Liver (tissue), 9 donors: Measurements from ENCODE around the gene CRB1. TPM values are rescaled to one million over a fixed set of nuclear protein-coding genes. Genes with fewer than 3 reads are reported as not detected.

Experiments
- DNase-seq: peaks from one replicate; pipeline ENCODE4 v3.0.0-alpha.2; 2017; ENCODE audit warnings: low spot score
- H3K27ac ChIP-seq, 2 donors: one replicate each; pipeline ENCODE4 v1.7.0; 2013; ENCODE audit warnings: inconsistent platforms in 2 of 2, low read length in 2 of 2, control low read depth in 1 of 2, low read depth in 1 of 2, mild to moderate bottlenecking in 1 of 2
- H3K27me3 ChIP-seq, 4 donors: one replicate each; pipeline versions ENCODE4 v1.6.1 to v1.7.0; 2013; ENCODE audit warnings: low read length in 3 of 4, inconsistent platforms in 1 of 4, mild to moderate bottlenecking in 1 of 4, moderate library complexity in 1 of 4; ENCODE audit not compliant: control insufficient read depth in 4 of 4, insufficient read depth in 4 of 4
- H3K36me3 ChIP-seq, 4 donors: one replicate each; pipeline versions ENCODE4 v1.6.1 to v1.7.0; 2013; ENCODE audit warnings: low read length in 3 of 4, mild to moderate bottlenecking in 3 of 4, low read depth in 1 of 4, moderate library complexity in 1 of 4; ENCODE audit not compliant: control insufficient read depth in 4 of 4, insufficient read depth in 3 of 4
- H3K4me1 ChIP-seq, 4 donors: one replicate each; pipeline versions ENCODE4 v1.6.1 to v1.7.0; 2013; ENCODE audit warnings: low read length in 3 of 4, mild to moderate bottlenecking in 3 of 4, moderate library complexity in 1 of 4; ENCODE audit not compliant: control insufficient read depth in 4 of 4, insufficient read depth in 4 of 4
- H3K4me3 ChIP-seq, 3 donors: one replicate each; pipeline versions ENCODE4 v1.6.1 to v1.7.0; 2013; ENCODE audit warnings: low read length in 3 of 3, control low read depth in 1 of 3, low read depth in 1 of 3, mild to moderate bottlenecking in 1 of 3
- H3K9ac ChIP-seq, 2 donors: one replicate each; pipeline ENCODE4 v1.7.0; 2013; ENCODE audit warnings: low read length in 2 of 2, mild to moderate bottlenecking in 2 of 2, moderate library complexity in 2 of 2, control low read depth in 1 of 2, low read depth in 1 of 2
- H3K9me3 ChIP-seq, 4 donors: one replicate each; pipeline versions ENCODE4 v1.6.1 to v1.7.0; 2013; ENCODE audit warnings: low read length in 3 of 4; ENCODE audit not compliant: control insufficient read depth in 4 of 4
- EGR1 ChIP-seq, 2 donors: IDR thresholded peaks; 2 replicates each; pipeline ENCODE4 v1.6.1; 2016 to 2018; ENCODE audit warnings: antibody characterized with exemption in 2 of 2, low read depth in 2 of 2
- FOXA1 ChIP-seq: IDR thresholded peaks from 2 replicates; pipeline ENCODE4 v1.6.1; 2016; ENCODE audit warnings: antibody characterized with exemption
- FOXA2 ChIP-seq: IDR thresholded peaks from 2 replicates; pipeline ENCODE4 v1.6.1; 2016; ENCODE audit warnings: antibody characterized with exemption
- GABPA ChIP-seq, 2 donors: IDR thresholded peaks in 1 of 2; conservative IDR thresholded peaks in 1 of 2; 2 replicates each; pipeline ENCODE4 v1.6.1; 2016; ENCODE audit warnings: antibody characterized with exemption in 2 of 2, mild to moderate bottlenecking in 1 of 2, moderate library complexity in 1 of 2
- HNF4A ChIP-seq, 2 donors: conservative IDR thresholded peaks; 2 replicates each; pipeline ENCODE4 v1.6.1; 2016; ENCODE audit warnings: antibody characterized with exemption in 2 of 2, mild to moderate bottlenecking in 2 of 2
- HNF4G ChIP-seq: IDR thresholded peaks from 2 replicates; pipeline ENCODE4 v1.6.1; 2016; ENCODE audit warnings: antibody characterized with exemption
- JUND ChIP-seq, 2 donors: IDR thresholded peaks; 2 replicates each; pipeline ENCODE4 v1.6.1; 2016; ENCODE audit warnings: antibody characterized with exemption in 2 of 2
- NR2F2 ChIP-seq: IDR thresholded peaks from 2 replicates; pipeline ENCODE4 v1.6.1; 2016; ENCODE audit warnings: antibody characterized with exemption
- RAD21 ChIP-seq, 2 donors: IDR thresholded peaks; 2 replicates each; pipeline ENCODE4 v1.6.1; 2016; ENCODE audit warnings: antibody characterized with exemption in 2 of 2, mild to moderate bottlenecking in 2 of 2
- RXRA ChIP-seq, 2 donors: IDR thresholded peaks; 2 replicates each; pipeline ENCODE4 v1.6.1; 2017 to 2018; ENCODE audit warnings: antibody characterized with exemption in 2 of 2, mild to moderate bottlenecking in 1 of 2
- SP1 ChIP-seq: IDR thresholded peaks from 2 replicates; pipeline ENCODE4 v1.6.1; 2018; ENCODE audit warnings: antibody characterized with exemption, mild to moderate bottlenecking
- TAF1 ChIP-seq: conservative IDR thresholded peaks from 2 replicates; pipeline ENCODE4 v1.6.1; 2016; ENCODE audit warnings: antibody characterized with exemption, mild to moderate bottlenecking
- YY1 ChIP-seq: IDR thresholded peaks from 2 replicates; pipeline ENCODE4 v1.6.1; 2016; ENCODE audit warnings: antibody characterized with exemption, mild to moderate bottlenecking
- WGBS: extraction: QIAGEN DNeasy Blood & Tissue Kit; methylation state at CpG from one replicate; pipeline ENCODE4 v1.1.7; 2013; 5-methylcytosine and 5-hydroxymethylcytosine counted together
- polyA plus RNA-seq, 2 donors: library from polyadenylated mRNA; stranded (reverse) in 1 of 2; unstranded in 1 of 2; fragments of 200-250 nt in 1 of 2; fragments of >200 nt in 1 of 2; fragmentation: Nextera tagmentation in 1 of 2; extraction: Ambion mirVana in 1 of 2; gene quantifications; one replicate each; pipeline versions ENCODE4 v1.2.1 to v1.2.3, GENCODE V29; 2013 to 2015
- total RNA-seq, 2 donors: library from RNA; depleted of rRNA; stranded (reverse); fragments of >200 nt; gene quantifications; one replicate each; pipeline ENCODE4 v1.2.3, GENCODE V29; 2014
- TF ChIP-seq, protein P1 (sequence below): fragments of 150-350 bp; IDR thresholded peaks from 2 replicates; pipeline ENCODE4 v1.5.1; 2017; ENCODE audit warnings: improper control_type of control experiment, low read depth, low read length; ENCODE audit not compliant: missing input control
- TF ChIP-seq, protein P2 (sequence below): IDR thresholded peaks from 2 replicates; pipeline ENCODE4 v1.6.1; 2016; ENCODE audit warnings: antibody characterized with exemption
- TF ChIP-seq, protein P3 (sequence below): IDR thresholded peaks from 2 replicates; pipeline ENCODE4 v1.6.1; 2016; ENCODE audit warnings: antibody characterized with exemption, mild to moderate bottlenecking
- TF ChIP-seq, protein P4 (sequence below): IDR thresholded peaks from 2 replicates; pipeline ENCODE4 v1.6.1; 2016; ENCODE audit warnings: antibody characterized with exemption
- TF ChIP-seq, protein P5 (sequence below): IDR thresholded peaks from 2 replicates; pipeline ENCODE4 v1.6.1; 2016; ENCODE audit warnings: antibody characterized with exemption
- donor health status: healthy.
- donor health status: healthy.
- donor health status: healthy.
- donor health status: healthy.
- donor health status: healthy.

CRB1 gene
- total and polyA plus RNA-seq, 4 donors = 5.1 TPM; not detected in 3

DNA sequence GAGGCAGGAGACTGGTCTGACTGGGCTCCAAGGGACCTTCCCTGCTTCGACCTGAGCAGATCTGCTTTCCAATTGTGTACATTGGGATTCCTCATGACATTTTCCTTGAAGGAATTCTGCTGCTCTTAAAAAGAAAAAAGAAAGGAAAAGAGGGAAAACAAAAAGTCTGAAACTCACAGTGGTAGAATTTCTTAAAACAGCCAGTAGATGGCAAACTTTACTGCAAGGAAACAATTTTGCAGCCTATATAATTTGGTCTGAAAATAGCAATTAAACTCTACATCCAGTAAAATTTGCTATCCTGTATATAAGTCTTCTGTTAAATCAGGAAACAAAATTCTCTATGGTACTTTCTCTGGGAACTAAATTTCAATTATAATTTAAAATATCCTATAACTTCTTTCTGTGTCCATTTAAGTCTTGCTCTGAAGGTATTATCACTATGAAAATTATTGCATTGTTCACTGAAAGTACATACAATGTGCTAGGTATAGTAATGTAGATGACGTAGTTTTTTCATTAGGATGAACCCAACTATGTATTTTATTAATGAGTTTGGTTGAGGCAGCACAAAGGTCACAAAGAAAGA, 59.8 kb downstream of the CRB1 start:
- H3K9ac ChIP-seq = no peak overlapping the region
- no peaks in the 10 kb centered on the region for H3K36me3 ChIP-seq
- H3K4me1 ChIP-seq = no peaks in the 10 kb centered on the region
- peak; percentile 64 to 71 for TF ChIP-seq RAD21 (IDR thresholded peaks at IDR 0.05)
- TF ChIP-seq, protein P1, sequence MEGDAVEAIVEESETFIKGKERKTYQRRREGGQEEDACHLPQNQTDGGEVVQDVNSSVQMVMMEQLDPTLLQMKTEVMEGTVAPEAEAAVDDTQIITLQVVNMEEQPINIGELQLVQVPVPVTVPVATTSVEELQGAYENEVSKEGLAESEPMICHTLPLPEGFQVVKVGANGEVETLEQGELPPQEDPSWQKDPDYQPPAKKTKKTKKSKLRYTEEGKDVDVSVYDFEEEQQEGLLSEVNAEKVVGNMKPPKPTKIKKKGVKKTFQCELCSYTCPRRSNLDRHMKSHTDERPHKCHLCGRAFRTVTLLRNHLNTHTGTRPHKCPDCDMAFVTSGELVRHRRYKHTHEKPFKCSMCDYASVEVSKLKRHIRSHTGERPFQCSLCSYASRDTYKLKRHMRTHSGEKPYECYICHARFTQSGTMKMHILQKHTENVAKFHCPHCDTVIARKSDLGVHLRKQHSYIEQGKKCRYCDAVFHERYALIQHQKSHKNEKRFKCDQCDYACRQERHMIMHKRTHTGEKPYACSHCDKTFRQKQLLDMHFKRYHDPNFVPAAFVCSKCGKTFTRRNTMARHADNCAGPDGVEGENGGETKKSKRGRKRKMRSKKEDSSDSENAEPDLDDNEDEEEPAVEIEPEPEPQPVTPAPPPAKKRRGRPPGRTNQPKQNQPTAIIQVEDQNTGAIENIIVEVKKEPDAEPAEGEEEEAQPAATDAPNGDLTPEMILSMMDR = peak; percentile 46
- TF ChIP-seq, protein P2, sequence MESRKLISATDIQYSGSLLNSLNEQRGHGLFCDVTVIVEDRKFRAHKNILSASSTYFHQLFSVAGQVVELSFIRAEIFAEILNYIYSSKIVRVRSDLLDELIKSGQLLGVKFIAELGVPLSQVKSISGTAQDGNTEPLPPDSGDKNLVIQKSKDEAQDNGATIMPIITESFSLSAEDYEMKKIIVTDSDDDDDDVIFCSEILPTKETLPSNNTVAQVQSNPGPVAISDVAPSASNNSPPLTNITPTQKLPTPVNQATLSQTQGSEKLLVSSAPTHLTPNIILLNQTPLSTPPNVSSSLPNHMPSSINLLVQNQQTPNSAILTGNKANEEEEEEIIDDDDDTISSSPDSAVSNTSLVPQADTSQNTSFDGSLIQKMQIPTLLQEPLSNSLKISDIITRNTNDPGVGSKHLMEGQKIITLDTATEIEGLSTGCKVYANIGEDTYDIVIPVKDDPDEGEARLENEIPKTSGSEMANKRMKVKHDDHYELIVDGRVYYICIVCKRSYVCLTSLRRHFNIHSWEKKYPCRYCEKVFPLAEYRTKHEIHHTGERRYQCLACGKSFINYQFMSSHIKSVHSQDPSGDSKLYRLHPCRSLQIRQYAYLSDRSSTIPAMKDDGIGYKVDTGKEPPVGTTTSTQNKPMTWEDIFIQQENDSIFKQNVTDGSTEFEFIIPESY = no peak
- no peaks in the 10 kb centered on the region for H3K9me3 ChIP-seq
- DNase-seq = no peak
- no peak overlapping the region for H3K27ac ChIP-seq
- WGBS = 14% methylated on average over 2 of the region's 2 CpGs
- no peaks in the 10 kb centered on the region for H3K27me3 ChIP-seq
- H3K4me3 ChIP-seq = no peak overlapping the region

DNA sequence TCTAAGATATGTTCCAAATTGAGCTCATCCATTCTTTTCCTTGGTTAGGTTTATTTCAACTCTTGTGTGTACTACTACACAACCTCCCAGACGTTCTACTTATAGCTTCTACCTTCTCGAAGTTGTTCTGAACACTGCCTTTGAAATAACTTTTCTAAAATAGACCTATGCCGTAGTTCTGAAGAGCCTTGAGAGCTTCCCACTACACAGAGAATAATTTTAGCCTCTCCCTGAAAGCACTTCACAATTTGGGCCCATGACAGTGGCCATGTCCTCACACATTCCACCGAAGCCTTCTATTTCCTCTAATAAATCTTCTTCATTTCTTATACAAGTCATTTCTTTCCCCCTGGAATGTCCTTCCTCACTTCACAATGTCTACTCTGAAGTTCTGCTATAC, 62.2 kb downstream of the CRB1 start:
- no peaks in the 10 kb centered on the region for H3K36me3 ChIP-seq
- H3K4me1 ChIP-seq = no peaks in the 10 kb centered on the region
- H3K4me3 ChIP-seq = no peak overlapping the region
- no peak for DNase-seq
- TF ChIP-seq RXRA (IDR thresholded peaks at IDR 0.05) (no peak), SP1 (no peak), FOXA2 (no peak), GABPA (IDR thresholded peaks at IDR 0.05 in 1 of 2, conservative IDR thresholded peaks at IDR 0.05 in 1 of 2) (no peak), FOXA1 (no peak), JUND (IDR thresholded peaks at IDR 0.05) (no peak), RAD21 (IDR thresholded peaks at IDR 0.05) (no peak), EGR1 (IDR thresholded peaks at IDR 0.05; ENCODE audit: low read depth in 2 of 2) (no peak), HNF4A (conservative IDR thresholded peaks at IDR 0.05) (no peak), YY1 (no peak), NR2F2 (no peak), TAF1 (no peak), HNF4G (no peak)
- TF ChIP-seq, protein P2 = no peak
- TF ChIP-seq, protein P3, sequence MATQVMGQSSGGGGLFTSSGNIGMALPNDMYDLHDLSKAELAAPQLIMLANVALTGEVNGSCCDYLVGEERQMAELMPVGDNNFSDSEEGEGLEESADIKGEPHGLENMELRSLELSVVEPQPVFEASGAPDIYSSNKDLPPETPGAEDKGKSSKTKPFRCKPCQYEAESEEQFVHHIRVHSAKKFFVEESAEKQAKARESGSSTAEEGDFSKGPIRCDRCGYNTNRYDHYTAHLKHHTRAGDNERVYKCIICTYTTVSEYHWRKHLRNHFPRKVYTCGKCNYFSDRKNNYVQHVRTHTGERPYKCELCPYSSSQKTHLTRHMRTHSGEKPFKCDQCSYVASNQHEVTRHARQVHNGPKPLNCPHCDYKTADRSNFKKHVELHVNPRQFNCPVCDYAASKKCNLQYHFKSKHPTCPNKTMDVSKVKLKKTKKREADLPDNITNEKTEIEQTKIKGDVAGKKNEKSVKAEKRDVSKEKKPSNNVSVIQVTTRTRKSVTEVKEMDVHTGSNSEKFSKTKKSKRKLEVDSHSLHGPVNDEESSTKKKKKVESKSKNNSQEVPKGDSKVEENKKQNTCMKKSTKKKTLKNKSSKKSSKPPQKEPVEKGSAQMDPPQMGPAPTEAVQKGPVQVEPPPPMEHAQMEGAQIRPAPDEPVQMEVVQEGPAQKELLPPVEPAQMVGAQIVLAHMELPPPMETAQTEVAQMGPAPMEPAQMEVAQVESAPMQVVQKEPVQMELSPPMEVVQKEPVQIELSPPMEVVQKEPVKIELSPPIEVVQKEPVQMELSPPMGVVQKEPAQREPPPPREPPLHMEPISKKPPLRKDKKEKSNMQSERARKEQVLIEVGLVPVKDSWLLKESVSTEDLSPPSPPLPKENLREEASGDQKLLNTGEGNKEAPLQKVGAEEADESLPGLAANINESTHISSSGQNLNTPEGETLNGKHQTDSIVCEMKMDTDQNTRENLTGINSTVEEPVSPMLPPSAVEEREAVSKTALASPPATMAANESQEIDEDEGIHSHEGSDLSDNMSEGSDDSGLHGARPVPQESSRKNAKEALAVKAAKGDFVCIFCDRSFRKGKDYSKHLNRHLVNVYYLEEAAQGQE = no peak
- TF ChIP-seq, protein P1 = no peak
- TF ChIP-seq, protein P4, sequence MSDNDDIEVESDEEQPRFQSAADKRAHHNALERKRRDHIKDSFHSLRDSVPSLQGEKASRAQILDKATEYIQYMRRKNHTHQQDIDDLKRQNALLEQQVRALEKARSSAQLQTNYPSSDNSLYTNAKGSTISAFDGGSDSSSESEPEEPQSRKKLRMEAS = no peak
- TF ChIP-seq, protein P5, sequence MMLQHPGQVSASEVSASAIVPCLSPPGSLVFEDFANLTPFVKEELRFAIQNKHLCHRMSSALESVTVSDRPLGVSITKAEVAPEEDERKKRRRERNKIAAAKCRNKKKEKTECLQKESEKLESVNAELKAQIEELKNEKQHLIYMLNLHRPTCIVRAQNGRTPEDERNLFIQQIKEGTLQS = no peak
- H3K27ac ChIP-seq = no peak overlapping the region
- no peaks in the 10 kb centered on the region for H3K9me3 ChIP-seq
- WGBS = 74% methylated on average over 4 of the region's 4 CpGs
- no peak overlapping the region for H3K9ac ChIP-seq
- no peaks in the 10 kb centered on the region for H3K27me3 ChIP-seq
